PC-3 (cell line): Measurements from ENCODE around the gene GMDS. TPM values are rescaled to one million over a fixed set of nuclear protein-coding genes. Genes with fewer than 3 reads are reported as not detected.

Source experiments
- ATAC-seq: fragments of 200-7000 bp; cut with Tn5 transposase; 2 replicates; pipeline ENCODE4 v1.9.1; 2020; ENCODE audit warnings: mild to moderate bottlenecking, moderate library complexity
- BruUV-seq: library from RNA; stranded (reverse); fragments of 400-500 nt; replicated peaks from 2 replicates; lab custom pipeline; 2021; lab: Mats Ljungman, UMichigan
- CTCF ChIA-PET: fragments of 300-600 bp; sonication (Branson Sonifier 250); formaldehyde crosslinking; loops from one replicate; lab custom pipeline; 2022; ENCODE audit warnings: antibody characterized with exemption; lab: Charles Lee
- POLR2A ChIA-PET: fragments of 300-600 bp; sonication (Branson Sonifier 250); formaldehyde crosslinking; loops from one replicate; lab custom pipeline; 2022; ENCODE audit warnings: antibody characterized with exemption; ENCODE audit not compliant: unreplicated experiment; lab: Charles Lee
- DNase-seq: peaks from one replicate; pipeline ENCODE4 v3.0.0-alpha.2; 2015
- H2AFZ ChIP-seq: fragments of 300-600 bp; sonication (generic); 2 replicates; pipeline ENCODE4 v1.6.0; 2016; ENCODE audit warnings: antibody characterized with exemption, low read length
- H3F3A ChIP-seq: fragments of 300-600 bp; sonication (generic); one replicate; pipeline ENCODE4 v1.6.0; 2017; ENCODE audit warnings: antibody characterized with exemption, low read length, control low read depth, mild to moderate bottlenecking; ENCODE audit not compliant: unreplicated experiment
- H3K27ac ChIP-seq: fragments of 300-600 bp; sonication (generic); 2 replicates; pipeline ENCODE4 v1.5.1; 2016; ENCODE audit warnings: mild to moderate bottlenecking, low read length
- H3K27me3 ChIP-seq: fragments of 300-600 bp; sonication (generic); 2 replicates; pipeline ENCODE4 v1.6.1; 2016; ENCODE audit warnings: low read length, mixed read lengths
- H3K36me3 ChIP-seq: fragments of 300-600 bp; sonication (generic); 2 replicates; pipeline ENCODE4 v1.6.1; 2016; ENCODE audit warnings: low read depth, mixed run types, low read length, mixed read lengths
- H3K4me1 ChIP-seq: fragments of 300-600 bp; sonication (generic); 2 replicates; pipeline ENCODE4 v1.5.1; 2016; ENCODE audit warnings: low read length; ENCODE audit not compliant: insufficient read depth
- H3K4me2 ChIP-seq: fragments of 300-600 bp; sonication (generic); 2 replicates; pipeline ENCODE4 v1.6.0; 2016; ENCODE audit warnings: low read length
- H3K4me3 ChIP-seq: fragments of 300-600 bp; sonication (generic); 2 replicates; pipeline ENCODE4 v1.5.1; 2016; ENCODE audit warnings: mild to moderate bottlenecking, low read length, mixed read lengths
- H3K79me2 ChIP-seq: fragments of 300-600 bp; sonication (generic); 2 replicates; pipeline ENCODE4 v1.6.1; 2017; ENCODE audit warnings: low read length, mixed read lengths
- H3K9ac ChIP-seq: fragments of 300-600 bp; sonication (generic); 2 replicates; pipeline ENCODE4 v1.6.0; 2016; ENCODE audit warnings: mild to moderate bottlenecking, low read length
- H3K9me2 ChIP-seq: fragments of 300-600 bp; sonication (generic); replicated peaks from 2 replicates; pipeline ENCODE4 v1.6.1; 2016; ENCODE audit warnings: mixed run types, low read length, mixed read lengths
- H3K9me3 ChIP-seq: fragments of 300-600 bp; sonication (generic); 2 replicates; pipeline ENCODE4 v1.6.1; 2016; ENCODE audit warnings: low read length, mixed read lengths
- H4K20me1 ChIP-seq: fragments of 300-600 bp; sonication (generic); 2 replicates; pipeline ENCODE4 v1.6.1; 2016; ENCODE audit warnings: low read length, mixed read lengths
- CTCF ChIP-seq: fragments of 300-600 bp; sonication (generic); conservative IDR thresholded peaks from 2 replicates; pipeline ENCODE4 v1.5.1; 2017; ENCODE audit warnings: antibody characterized with exemption, low read depth, mild to moderate bottlenecking, low read length
- EZH2 ChIP-seq: fragments of 300-600 bp; sonication (generic); IDR thresholded peaks from one replicate; pipeline ENCODE4 v1.6.1; 2017; ENCODE audit warnings: antibody characterized with exemption, mild to moderate bottlenecking, low read length; ENCODE audit not compliant: unreplicated experiment
- EZH2phosphoT487 ChIP-seq: fragments of 300-600 bp; sonication (generic); IDR thresholded peaks from 2 replicates; pipeline ENCODE4 v1.6.1; 2018; ENCODE audit warnings: mild to moderate bottlenecking, antibody characterized with exemption, low read length, borderline replicate concordance
- intact Hi-C: fragments of 100-400 bp; cut with micrococcal nuclease; formaldehyde crosslinking; loops from 2 replicates; pipeline ENCODE4 v1.9.0; 2023
- total RNA-seq: library from RNA; depleted of rRNA; stranded (reverse); fragments of >200 nt; gene quantifications from 2 replicates; pipeline ENCODE4 v1.2.3, GENCODE V29; 2014

GMDS gene
- total RNA-seq, 1 experiment from 2014 or later, result 18.3 TPM

GRCh38 chr6:1911474-1911873 is 333.9 kb downstream of the GMDS start:
- H3K9me3 ChIP-seq, result no peaks in the 10 kb centered on the region
- DNase-seq, result no peak
- H2AFZ ChIP-seq, result no peak overlapping the region
- no peaks in the 10 kb centered on the region for H3K9me2 ChIP-seq
- POLR2A ChIA-PET, result no interaction called here
- no peak overlapping the region for H3K4me2 ChIP-seq
- H3K27ac ChIP-seq, result no peak overlapping the region
- H3F3A ChIP-seq, result no peaks in the 10 kb centered on the region
- H3K27me3 ChIP-seq, result no peaks in the 10 kb centered on the region
- CTCF ChIA-PET, result no interaction called here
- no peaks in the 10 kb centered on the region for H3K79me2 ChIP-seq
- intact Hi-C loops, result loop anchor here (5.0 to 10.0 kb wide), 3 partner anchors 193 to 299 kb away; no protein-coding TSS in a partner anchor
- H3K9ac ChIP-seq, result no peak overlapping the region
- TF ChIP-seq EZH2 (no peak), CTCF (no peak), EZH2phosphoT487 (no peak)
- H3K4me1 ChIP-seq, result peaks cover 30% of the 10 kb centered on the region
- H4K20me1 ChIP-seq, result no peaks in the 10 kb centered on the region
- no TSS peak for BruUV-seq
- ATAC-seq, result no peak
- no peaks in the 10 kb centered on the region for H3K36me3 ChIP-seq
- no peak overlapping the region for H3K4me3 ChIP-seq

GRCh38 chr6:1910621-1911407 is 334.6 kb downstream of the GMDS start:
- ChIA-PET CTCF (interaction anchor here (0.6 kb wide), 1 partner anchor 12 kb away, joined by 4 read pairs; no protein-coding TSS in a partner anchor), POLR2A (no interaction called here)
- H3K79me2 ChIP-seq, result no peaks in the 10 kb centered on the region
- DNase-seq, result peak; percentile 9
- no peaks in the 10 kb centered on the region for H3K9me3 ChIP-seq
- H4K20me1 ChIP-seq, result no peaks in the 10 kb centered on the region
- no peaks in the 10 kb centered on the region for H3K9me2 ChIP-seq
- intact Hi-C loops, result loop anchor here (5.0 to 10.0 kb wide), 3 partner anchors 194 to 299 kb away; no protein-coding TSS in a partner anchor
- 0 out of 2 replicates have a peak overlapping the region, but pooled peaks have one; percentile 3 for H3K4me2 ChIP-seq
- no TSS peak for BruUV-seq
- no peak overlapping the region for H3K4me3 ChIP-seq
- TF ChIP-seq EZH2, result no peak
- no peak for TF ChIP-seq CTCF
- TF ChIP-seq EZH2phosphoT487, result no peak
- peak; percentile 46 for ATAC-seq
- peak overlapping the region; percentile 40 for H3K27ac ChIP-seq
- no peaks in the 10 kb centered on the region for H3K36me3 ChIP-seq
- H3K4me1 ChIP-seq, result peaks cover 24% of the 10 kb centered on the region
- no peak overlapping the region for H2AFZ ChIP-seq
- H3K9ac ChIP-seq, result no peak overlapping the region
- H3K27me3 ChIP-seq, result no peaks in the 10 kb centered on the region
- H3F3A ChIP-seq, result no peaks in the 10 kb centered on the region

- Histone ChIP-seq H4K20me1 (no peaks in the 10 kb centered on the region), H3K9me3 (no peaks in the 10 kb centered on the region), H3K9ac (peak overlapping the region; percentile 49), H3K4me3 (no peak overlapping the region), H3K4me1 (peaks cover 24% of the 10 kb centered on the region), H3K79me2 (no peaks in the 10 kb centered on the region), H3K4me2 (no peak overlapping the region), H3K27ac (peak overlapping the region; percentile 69), H3K27me3 (no peaks in the 10 kb centered on the region), H3K9me2 (no peaks in the 10 kb centered on the region), H3K36me3 (no peaks in the 10 kb centered on the region), H3F3A (no peaks in the 10 kb centered on the region), H2AFZ (no peak overlapping the region)
- peak; percentile 11 for DNase-seq
- ChIA-PET POLR2A (no interaction called here), CTCF (no interaction called here)
- intact Hi-C loops, result no loop called here
- TF ChIP-seq CTCF (no peak), EZH2phosphoT487 (no peak), EZH2 (no peak)
- BruUV-seq, result no TSS peak
- ATAC-seq, result peak; percentile 60
Observed at GRCh38 chr6:1908784-1909183, 336.6 kb downstream of the GMDS start.
